GM23338 (cell line): ENCODE measurements around the gene COL25A1. TPM values are rescaled to one million over a fixed set of nuclear protein-coding genes. Genes with fewer than 3 reads are reported as not detected.

Experiments
- ATAC-seq: fragments of 200-7000 bp; cut with Tn5 transposase; 3 replicates; pipeline ENCODE4 v1.9.1; 2020
- DNase-seq: peaks from one replicate; pipeline ENCODE4 v3.0.0-alpha.2; 2015; ENCODE audit warnings: low spot score
- H2AFZ ChIP-seq: fragments of 200-600 bp; sonication (generic); 2 replicates; pipeline ENCODE4 v1.8.0; 2016; ENCODE audit warnings: antibody characterized with exemption, mild to moderate bottlenecking, moderate library complexity
- H3F3A ChIP-seq: fragments of 200-600 bp; sonication (generic); replicated peaks from 2 replicates; pipeline ENCODE4 v1.8.0; 2017; ENCODE audit warnings: antibody characterized with exemption, mixed run types, low read depth
- H3K27ac ChIP-seq: fragments of 200-600 bp; sonication (generic); 2 replicates; pipeline ENCODE4 v1.6.1; 2016; ENCODE audit warnings: low read depth
- H3K27me3 ChIP-seq: fragments of 200-600 bp; sonication (generic); 2 replicates; pipeline ENCODE4 v1.8.0; 2016; ENCODE audit warnings: mild to moderate bottlenecking, mixed run types, moderate library complexity; ENCODE audit not compliant: insufficient read depth
- H3K36me3 ChIP-seq: fragments of 200-600 bp; sonication (generic); 2 replicates; pipeline ENCODE4 v1.8.0; 2016; ENCODE audit warnings: mild to moderate bottlenecking; ENCODE audit not compliant: insufficient read depth
- H3K4me1 ChIP-seq: fragments of 200-600 bp; sonication (generic); 2 replicates; pipeline ENCODE4 v1.8.0; 2016; ENCODE audit warnings: mild to moderate bottlenecking, moderate library complexity; ENCODE audit not compliant: insufficient read depth
- H3K4me2 ChIP-seq: fragments of 200-600 bp; sonication (generic); 2 replicates; pipeline ENCODE4 v1.7.1; 2017; ENCODE audit warnings: mixed run types
- H3K4me3 ChIP-seq: fragments of 200-600 bp; sonication (generic); 2 replicates; pipeline ENCODE4 v1.6.1; 2016; ENCODE audit warnings: mixed run types
- H3K79me2 ChIP-seq: fragments of 200-600 bp; sonication (generic); replicated peaks from 2 replicates; pipeline ENCODE4 v1.8.0; 2017; ENCODE audit warnings: mild to moderate bottlenecking; ENCODE audit not compliant: insufficient read depth
- H3K9me2 ChIP-seq: fragments of 200-600 bp; sonication (generic); 2 replicates; pipeline ENCODE4 v1.8.0; 2017; ENCODE audit not compliant: insufficient read depth
- H4K20me1 ChIP-seq: fragments of 200-600 bp; sonication (generic); replicated peaks from 2 replicates; pipeline ENCODE4 v1.8.0; 2017; ENCODE audit warnings: mild to moderate bottlenecking; ENCODE audit not compliant: insufficient read depth
- H3K27ac Mint-ChIP-seq: 2 replicates; pipeline ENCODE4 v1.8.0; 2020; ENCODE audit warnings: inconsistent platforms, mild to moderate bottlenecking, moderate library complexity, mixed read lengths
- H3K27me3 Mint-ChIP-seq: 3 replicates; pipeline ENCODE4 v1.8.0; 2022; ENCODE audit warnings: low read depth, mild to moderate bottlenecking, moderate library complexity, mixed read lengths, inconsistent platforms; ENCODE audit not compliant: insufficient read depth, poor library complexity
- H3K36me3 Mint-ChIP-seq: 3 replicates; pipeline ENCODE4 v1.8.0; 2021; ENCODE audit warnings: low read depth, mild to moderate bottlenecking, inconsistent platforms, moderate library complexity, mixed read lengths
- H3K4me1 Mint-ChIP-seq: 3 replicates; pipeline ENCODE4 v1.8.0; 2020; ENCODE audit warnings: mild to moderate bottlenecking, inconsistent platforms, mixed read lengths
- H3K4me3 Mint-ChIP-seq: 3 replicates; pipeline ENCODE4 v1.8.0; 2021; ENCODE audit warnings: moderate library complexity, mild to moderate bottlenecking, inconsistent platforms, mixed read lengths
- H3K9me3 Mint-ChIP-seq: 3 replicates; pipeline ENCODE4 v1.8.0; 2020; ENCODE audit warnings: moderate library complexity, mild to moderate bottlenecking, inconsistent platforms, mixed read lengths
- EZH2 ChIP-seq: fragments of 200-600 bp; sonication (generic); IDR thresholded peaks from one replicate; pipeline ENCODE4 v1.8.0; 2017; ENCODE audit warnings: antibody characterized with exemption, mild to moderate bottlenecking, low read depth; ENCODE audit not compliant: unreplicated experiment
- ZNF331 ChIP-seq: fragments of 250-450 bp; sonication (Bioruptor Pico); IDR thresholded peaks from 2 replicates; pipeline ENCODE4 v1.5.0; 2020; ENCODE audit warnings: low read depth, mild to moderate bottlenecking, moderate library complexity
- polyA plus RNA-seq: library from polyadenylated mRNA; unstranded; fragments of >200 nt; fragmentation: Nextera tagmentation; extraction: Ambion mirVana; gene quantifications from 2 replicates; pipeline ENCODE4 v1.2.1, GENCODE V29; 2016
- total RNA-seq: library from RNA; depleted of rRNA; stranded (reverse); fragments of >200 nt; shearing (Covaris generic); gene quantifications from 2 replicates; pipeline ENCODE4 v1.2.3, GENCODE V29; 2014
- TF ChIP-seq, protein P1 (sequence below): IDR thresholded peaks from one replicate; pipeline ENCODE4 v1.6.1; 2018; ENCODE audit warnings: antibody characterized with exemption; ENCODE audit not compliant: unreplicated experiment
- TF ChIP-seq, protein P2 (sequence below): fragments of 250-450 bp; sonication (Bioruptor Pico); IDR thresholded peaks from 2 replicates; pipeline ENCODE4 v1.5.0; 2020; ENCODE audit warnings: mild to moderate bottlenecking, moderate library complexity

Gene COL25A1
- total and polyA plus RNA-seq, 2 experiments from 2014 or later: 3.9 to 5.6 TPM

DNA sequence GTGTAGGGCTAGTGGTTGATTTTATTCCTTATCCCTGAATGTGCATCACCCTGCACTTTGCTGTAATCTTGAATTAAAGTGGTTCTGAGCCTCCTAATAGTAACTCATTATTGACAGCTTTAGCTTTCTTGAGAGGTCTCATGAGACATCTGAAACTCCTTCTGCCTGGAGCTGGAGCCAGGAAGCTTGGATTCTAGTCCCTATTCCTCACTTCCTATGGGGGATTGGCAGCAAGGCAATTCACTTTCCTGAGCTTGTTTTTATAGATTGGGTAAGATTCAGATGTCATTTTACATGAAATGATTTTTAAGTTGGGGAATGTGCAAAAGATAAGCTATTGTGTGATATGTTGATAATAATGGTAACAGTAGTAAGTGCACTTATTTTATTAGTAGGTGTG, 522.5 kb downstream of the COL25A1 start:
- Mint-ChIP-seq H3K4me1 (no peaks in the 10 kb centered on the region; the same call in 2 of the 3 replicates), H3K27ac (no peak overlapping the region)

More for the DNA sequence above, 522.5 kb downstream of the COL25A1 start:
- Mint-ChIP-seq H3K4me3 (no peak overlapping the region), H3K27me3 (peaks cover 3% of the 10 kb centered on the region), H3K9me3 (no peaks in the 10 kb centered on the region), H3K36me3 (no peaks in the 10 kb centered on the region)
- Histone ChIP-seq H3K9me2 (no peaks in the 10 kb centered on the region), H3K4me3 (no peak overlapping the region), H3K36me3 (no peaks in the 10 kb centered on the region), H3F3A (no peaks in the 10 kb centered on the region), H2AFZ (no peak overlapping the region), H3K4me1 (no peaks in the 10 kb centered on the region), H4K20me1 (no peaks in the 10 kb centered on the region), H3K79me2 (no peaks in the 10 kb centered on the region), H3K4me2 (no peak overlapping the region), H3K27me3 (no peaks in the 10 kb centered on the region), H3K27ac (no peak overlapping the region)
- DNase-seq (no peak), ATAC-seq (no peak)
- TF ChIP-seq ZNF331 (CRISPR knock-in tag): no peak
- TF ChIP-seq, protein P1, sequence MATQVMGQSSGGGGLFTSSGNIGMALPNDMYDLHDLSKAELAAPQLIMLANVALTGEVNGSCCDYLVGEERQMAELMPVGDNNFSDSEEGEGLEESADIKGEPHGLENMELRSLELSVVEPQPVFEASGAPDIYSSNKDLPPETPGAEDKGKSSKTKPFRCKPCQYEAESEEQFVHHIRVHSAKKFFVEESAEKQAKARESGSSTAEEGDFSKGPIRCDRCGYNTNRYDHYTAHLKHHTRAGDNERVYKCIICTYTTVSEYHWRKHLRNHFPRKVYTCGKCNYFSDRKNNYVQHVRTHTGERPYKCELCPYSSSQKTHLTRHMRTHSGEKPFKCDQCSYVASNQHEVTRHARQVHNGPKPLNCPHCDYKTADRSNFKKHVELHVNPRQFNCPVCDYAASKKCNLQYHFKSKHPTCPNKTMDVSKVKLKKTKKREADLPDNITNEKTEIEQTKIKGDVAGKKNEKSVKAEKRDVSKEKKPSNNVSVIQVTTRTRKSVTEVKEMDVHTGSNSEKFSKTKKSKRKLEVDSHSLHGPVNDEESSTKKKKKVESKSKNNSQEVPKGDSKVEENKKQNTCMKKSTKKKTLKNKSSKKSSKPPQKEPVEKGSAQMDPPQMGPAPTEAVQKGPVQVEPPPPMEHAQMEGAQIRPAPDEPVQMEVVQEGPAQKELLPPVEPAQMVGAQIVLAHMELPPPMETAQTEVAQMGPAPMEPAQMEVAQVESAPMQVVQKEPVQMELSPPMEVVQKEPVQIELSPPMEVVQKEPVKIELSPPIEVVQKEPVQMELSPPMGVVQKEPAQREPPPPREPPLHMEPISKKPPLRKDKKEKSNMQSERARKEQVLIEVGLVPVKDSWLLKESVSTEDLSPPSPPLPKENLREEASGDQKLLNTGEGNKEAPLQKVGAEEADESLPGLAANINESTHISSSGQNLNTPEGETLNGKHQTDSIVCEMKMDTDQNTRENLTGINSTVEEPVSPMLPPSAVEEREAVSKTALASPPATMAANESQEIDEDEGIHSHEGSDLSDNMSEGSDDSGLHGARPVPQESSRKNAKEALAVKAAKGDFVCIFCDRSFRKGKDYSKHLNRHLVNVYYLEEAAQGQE: no peak
- TF ChIP-seq, protein P2, sequence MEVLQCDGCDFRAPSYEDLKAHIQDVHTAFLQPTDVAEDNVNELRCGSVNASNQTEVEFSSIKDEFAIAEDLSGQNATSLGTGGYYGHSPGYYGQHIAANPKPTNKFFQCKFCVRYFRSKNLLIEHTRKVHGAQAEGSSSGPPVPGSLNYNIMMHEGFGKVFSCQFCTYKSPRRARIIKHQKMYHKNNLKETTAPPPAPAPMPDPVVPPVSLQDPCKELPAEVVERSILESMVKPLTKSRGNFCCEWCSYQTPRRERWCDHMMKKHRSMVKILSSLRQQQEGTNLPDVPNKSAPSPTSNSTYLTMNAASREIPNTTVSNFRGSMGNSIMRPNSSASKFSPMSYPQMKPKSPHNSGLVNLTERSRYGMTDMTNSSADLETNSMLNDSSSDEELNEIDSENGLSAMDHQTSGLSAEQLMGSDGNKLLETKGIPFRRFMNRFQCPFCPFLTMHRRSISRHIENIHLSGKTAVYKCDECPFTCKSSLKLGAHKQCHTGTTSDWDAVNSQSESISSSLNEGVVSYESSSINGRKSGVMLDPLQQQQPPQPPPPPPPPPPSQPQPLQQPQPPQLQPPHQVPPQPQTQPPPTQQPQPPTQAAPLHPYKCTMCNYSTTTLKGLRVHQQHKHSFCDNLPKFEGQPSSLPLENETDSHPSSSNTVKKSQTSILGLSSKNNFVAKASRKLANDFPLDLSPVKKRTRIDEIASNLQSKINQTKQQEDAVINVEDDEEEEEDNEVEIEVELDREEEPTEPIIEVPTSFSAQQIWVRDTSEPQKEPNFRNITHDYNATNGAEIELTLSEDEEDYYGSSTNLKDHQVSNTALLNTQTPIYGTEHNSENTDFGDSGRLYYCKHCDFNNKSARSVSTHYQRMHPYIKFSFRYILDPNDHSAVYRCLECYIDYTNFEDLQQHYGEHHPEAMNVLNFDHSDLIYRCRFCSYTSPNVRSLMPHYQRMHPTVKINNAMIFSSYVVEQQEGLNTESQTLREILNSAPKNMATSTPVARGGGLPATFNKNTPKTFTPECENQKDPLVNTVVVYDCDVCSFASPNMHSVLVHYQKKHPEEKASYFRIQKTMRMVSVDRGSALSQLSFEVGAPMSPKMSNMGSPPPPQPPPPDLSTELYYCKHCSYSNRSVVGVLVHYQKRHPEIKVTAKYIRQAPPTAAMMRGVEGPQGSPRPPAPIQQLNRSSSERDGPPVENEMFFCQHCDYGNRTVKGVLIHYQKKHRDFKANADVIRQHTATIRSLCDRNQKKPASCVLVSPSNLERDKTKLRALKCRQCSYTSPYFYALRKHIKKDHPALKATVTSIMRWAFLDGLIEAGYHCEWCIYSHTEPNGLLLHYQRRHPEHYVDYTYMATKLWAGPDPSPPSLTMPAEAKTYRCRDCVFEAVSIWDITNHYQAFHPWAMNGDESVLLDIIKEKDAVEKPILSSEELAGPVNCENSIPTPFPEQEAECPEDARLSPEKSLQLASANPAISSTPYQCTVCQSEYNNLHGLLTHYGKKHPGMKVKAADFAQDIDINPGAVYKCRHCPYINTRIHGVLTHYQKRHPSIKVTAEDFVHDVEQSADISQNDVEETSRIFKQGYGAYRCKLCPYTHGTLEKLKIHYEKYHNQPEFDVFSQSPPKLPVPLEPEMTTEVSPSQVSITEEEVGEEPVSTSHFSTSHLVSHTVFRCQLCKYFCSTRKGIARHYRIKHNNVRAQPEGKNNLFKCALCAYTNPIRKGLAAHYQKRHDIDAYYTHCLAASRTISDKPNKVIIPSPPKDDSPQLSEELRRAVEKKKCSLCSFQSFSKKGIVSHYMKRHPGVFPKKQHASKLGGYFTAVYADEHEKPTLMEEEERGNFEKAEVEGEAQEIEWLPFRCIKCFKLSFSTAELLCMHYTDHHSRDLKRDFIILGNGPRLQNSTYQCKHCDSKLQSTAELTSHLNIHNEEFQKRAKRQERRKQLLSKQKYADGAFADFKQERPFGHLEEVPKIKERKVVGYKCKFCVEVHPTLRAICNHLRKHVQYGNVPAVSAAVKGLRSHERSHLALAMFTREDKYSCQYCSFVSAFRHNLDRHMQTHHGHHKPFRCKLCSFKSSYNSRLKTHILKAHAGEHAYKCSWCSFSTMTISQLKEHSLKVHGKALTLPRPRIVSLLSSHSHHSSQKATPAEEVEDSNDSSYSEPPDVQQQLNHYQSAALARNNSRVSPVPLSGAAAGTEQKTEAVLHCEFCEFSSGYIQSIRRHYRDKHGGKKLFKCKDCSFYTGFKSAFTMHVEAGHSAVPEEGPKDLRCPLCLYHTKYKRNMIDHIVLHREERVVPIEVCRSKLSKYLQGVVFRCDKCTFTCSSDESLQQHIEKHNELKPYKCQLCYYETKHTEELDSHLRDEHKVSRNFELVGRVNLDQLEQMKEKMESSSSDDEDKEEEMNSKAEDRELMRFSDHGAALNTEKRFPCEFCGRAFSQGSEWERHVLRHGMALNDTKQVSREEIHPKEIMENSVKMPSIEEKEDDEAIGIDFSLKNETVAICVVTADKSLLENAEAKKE: no peak
- no peak for TF ChIP-seq EZH2
